Measurements from ENCODE around the gene STEEP1. TPM values are rescaled to one million over a fixed set of nuclear protein-coding genes. Genes with fewer than 3 reads are reported as not detected.
"Not testable (repeated sequence)": the region's sequence is repeated elsewhere in the genome, so short reads cannot be mapped to it uniquely, and the experiment has no call there.

STEEP1 gene
- total RNA-seq, 1 experiment from 2014 or later: 30.4 TPM

DNA sequence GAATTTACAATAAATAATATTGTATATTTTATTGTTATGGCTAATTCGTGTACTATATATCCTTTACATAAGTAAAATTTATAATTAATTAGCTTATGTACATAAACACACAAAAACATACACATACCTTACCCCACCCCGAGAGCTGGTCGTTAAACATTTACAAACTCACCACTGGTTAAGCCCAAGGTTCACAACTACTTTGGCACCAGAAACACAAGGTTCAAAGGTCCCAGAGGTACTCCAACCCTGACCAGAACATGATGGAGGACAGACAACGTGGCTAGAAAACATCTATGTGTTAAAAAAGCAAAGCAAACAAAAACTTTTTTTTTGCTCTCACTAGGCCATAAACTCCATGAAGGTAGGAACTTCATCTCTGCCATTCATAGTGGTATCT lies 59.3 kb downstream of the STEEP1 start:
- Histone ChIP-seq H2BK20ac (ENCODE audit: low read depth, low read length, poor library complexity, severe bottlenecking) (no peak overlapping the region), H3K4ac (ENCODE audit: low read depth, low read length) (no peak overlapping the region), H3K9ac (ENCODE audit: extremely low read depth, insufficient read length, low read length) (no peak overlapping the region), H3K56ac (ENCODE audit: insufficient read length, low read depth, low read length) (no peak overlapping the region), H4K5ac (ENCODE audit: insufficient read length, low read depth, low read length) (no peak overlapping the region), H4K8ac (replicated peaks; ENCODE audit: insufficient read length, low read depth, low read length) (no peak overlapping the region), H2AFZ (ENCODE audit: low read length) (no peak overlapping the region), H3K79me2 (ENCODE audit: insufficient read depth, low read length) (no peaks in the 10 kb centered on the region), H3K4me1 (ENCODE audit: insufficient read depth, low read length) (no peaks in the 10 kb centered on the region), H2BK5ac (ENCODE audit: insufficient read length, low read length) (no peak overlapping the region), H2BK12ac (ENCODE audit: insufficient read length, low read depth, low read length) (no peak overlapping the region), H3T11ph (ENCODE audit: low read length) (no peak overlapping the region), H2BK15ac (ENCODE audit: low read depth, low read length) (no peak overlapping the region), H4K91ac (ENCODE audit: insufficient read length, low read depth, low read length) (no peak overlapping the region), H2BK120ac (ENCODE audit: low read depth, low read length, poor library complexity, severe bottlenecking) (no peak overlapping the region), H2AK5ac (ENCODE audit: insufficient read length, low read length) (no peak overlapping the region), H3K18ac (ENCODE audit: insufficient read length, low read depth, low read length) (no peak overlapping the region), H3K9me3 (ENCODE audit: control insufficient read depth, low read depth, low read length) (peaks cover 9% of the 10 kb centered on the region), H3K79me1 (ENCODE audit: insufficient read depth, low read depth, low read length, poor library complexity, severe bottlenecking) (no peaks in the 10 kb centered on the region), H4K20me1 (ENCODE audit: control insufficient read depth, insufficient read depth, insufficient read length) (no peaks in the 10 kb centered on the region), H3K27me3 (ENCODE audit: insufficient read depth, low read length) (no peaks in the 10 kb centered on the region), H3K23ac (ENCODE audit: insufficient read length, low read depth, low read length) (no peak overlapping the region), H3K14ac (ENCODE audit: insufficient read depth, low read length) (no peak overlapping the region), H3K4me2 (ENCODE audit: insufficient read depth, insufficient read length, low read length) (no peak overlapping the region), H3K23me2 (ENCODE audit: insufficient read length, low read depth, low read length, poor library complexity, severe bottlenecking) (no peaks in the 10 kb centered on the region), H3K27ac (ENCODE audit: insufficient read length, low read depth, low read length) (no peak overlapping the region)
- DNase-seq: no peak
- no peak overlapping the region for H3K27ac Mint-ChIP-seq
- peaks cover 53 to 70% of the 10 kb centered on the region in 2 experiments for H3K9me3 Mint-ChIP-seq
- no CpG with 5 or more reads among the region's 4 CpGs for WGBS (ENCODE audit: extremely low coverage, insufficient read length, low lambda C conversion rate)
- H3K4me1 Mint-ChIP-seq: peaks cover 0 to 2% of the 10 kb centered on the region in 2 experiments; a peak in 3 of 4 replicates
- H3K4me3 Mint-ChIP-seq: no peak overlapping the region
- no peaks in the 10 kb centered on the region for H3K27me3 Mint-ChIP-seq (ENCODE audit: low read depth)
- H3K36me3 Mint-ChIP-seq (ENCODE audit: insufficient read depth in 1 of 3, low read depth in 3 of 3): peaks cover 0 to 6% (median 1%) of the 10 kb centered on the region in 3 experiments; a peak in 3 of 7 replicates
- TF ChIP-seq, protein P1, sequence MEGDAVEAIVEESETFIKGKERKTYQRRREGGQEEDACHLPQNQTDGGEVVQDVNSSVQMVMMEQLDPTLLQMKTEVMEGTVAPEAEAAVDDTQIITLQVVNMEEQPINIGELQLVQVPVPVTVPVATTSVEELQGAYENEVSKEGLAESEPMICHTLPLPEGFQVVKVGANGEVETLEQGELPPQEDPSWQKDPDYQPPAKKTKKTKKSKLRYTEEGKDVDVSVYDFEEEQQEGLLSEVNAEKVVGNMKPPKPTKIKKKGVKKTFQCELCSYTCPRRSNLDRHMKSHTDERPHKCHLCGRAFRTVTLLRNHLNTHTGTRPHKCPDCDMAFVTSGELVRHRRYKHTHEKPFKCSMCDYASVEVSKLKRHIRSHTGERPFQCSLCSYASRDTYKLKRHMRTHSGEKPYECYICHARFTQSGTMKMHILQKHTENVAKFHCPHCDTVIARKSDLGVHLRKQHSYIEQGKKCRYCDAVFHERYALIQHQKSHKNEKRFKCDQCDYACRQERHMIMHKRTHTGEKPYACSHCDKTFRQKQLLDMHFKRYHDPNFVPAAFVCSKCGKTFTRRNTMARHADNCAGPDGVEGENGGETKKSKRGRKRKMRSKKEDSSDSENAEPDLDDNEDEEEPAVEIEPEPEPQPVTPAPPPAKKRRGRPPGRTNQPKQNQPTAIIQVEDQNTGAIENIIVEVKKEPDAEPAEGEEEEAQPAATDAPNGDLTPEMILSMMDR (conservative IDR thresholded peaks at IDR 0.05): no peak

DNA sequence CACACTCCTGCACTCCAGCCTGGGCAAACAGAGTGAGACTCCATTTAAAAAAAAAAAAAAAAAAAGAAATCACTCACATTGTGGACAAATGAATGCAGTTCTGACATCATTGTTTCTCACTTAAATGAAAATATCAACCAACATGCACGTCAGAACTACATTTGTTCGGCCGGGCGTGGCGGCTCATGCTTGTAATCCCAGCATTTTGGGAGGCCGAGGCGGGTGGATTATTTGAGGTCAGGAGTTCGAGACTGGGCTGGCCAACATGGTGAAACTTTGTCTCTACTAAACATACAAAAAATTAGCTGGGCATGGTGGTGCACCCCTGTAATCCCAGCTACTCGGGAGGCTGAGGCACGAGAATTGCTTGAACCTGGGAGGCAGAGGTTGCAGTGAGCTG lies 60.1 kb downstream of the STEEP1 start:
- not testable (repeated sequence) for H3K27me3 ChIP-seq (ENCODE audit: insufficient read depth, low read length); H3K4me1 Mint-ChIP-seq; H3K4me1 ChIP-seq (ENCODE audit: insufficient read depth, low read length); H3T11ph ChIP-seq (ENCODE audit: low read length); H2BK5ac ChIP-seq (ENCODE audit: insufficient read length, low read length); H2BK120ac ChIP-seq (ENCODE audit: low read depth, low read length, poor library complexity, severe bottlenecking); H3K9me3 ChIP-seq (ENCODE audit: control insufficient read depth, low read depth, low read length); H3K36me3 Mint-ChIP-seq (ENCODE audit: insufficient read depth in 1 of 3, low read depth in 3 of 3); H2BK12ac ChIP-seq (ENCODE audit: insufficient read length, low read depth, low read length); H3K4me3 Mint-ChIP-seq; H3K79me1 ChIP-seq (ENCODE audit: insufficient read depth, low read depth, low read length, poor library complexity, severe bottlenecking); H3K23me2 ChIP-seq (ENCODE audit: insufficient read length, low read depth, low read length, poor library complexity, severe bottlenecking); H3K14ac ChIP-seq (ENCODE audit: insufficient read depth, low read length); H3K27ac Mint-ChIP-seq; H3K27ac ChIP-seq (ENCODE audit: insufficient read length, low read depth, low read length); H3K4ac ChIP-seq (ENCODE audit: low read depth, low read length); H4K20me1 ChIP-seq (ENCODE audit: control insufficient read depth, insufficient read depth, insufficient read length); H3K18ac ChIP-seq (ENCODE audit: insufficient read length, low read depth, low read length); H2AFZ ChIP-seq (ENCODE audit: low read length); H3K4me2 ChIP-seq (ENCODE audit: insufficient read depth, insufficient read length, low read length); H3K27me3 Mint-ChIP-seq (ENCODE audit: low read depth); H4K91ac ChIP-seq (ENCODE audit: insufficient read length, low read depth, low read length); H2BK15ac ChIP-seq (ENCODE audit: low read depth, low read length); H3K79me2 ChIP-seq (ENCODE audit: insufficient read depth, low read length); H3K56ac ChIP-seq (ENCODE audit: insufficient read length, low read depth, low read length); H4K8ac ChIP-seq (replicated peaks; ENCODE audit: insufficient read length, low read depth, low read length); H3K23ac ChIP-seq (ENCODE audit: insufficient read length, low read depth, low read length); H4K5ac ChIP-seq (ENCODE audit: insufficient read length, low read depth, low read length); H2BK20ac ChIP-seq (ENCODE audit: low read depth, low read length, poor library complexity, severe bottlenecking); DNase-seq; H3K9ac ChIP-seq (ENCODE audit: extremely low read depth, insufficient read length, low read length); H2AK5ac ChIP-seq (ENCODE audit: insufficient read length, low read length)
- H3K9me3 Mint-ChIP-seq: peaks cover 51 to 70% of the 10 kb centered on the region in 2 experiments
- no CpG with 5 or more reads among the region's 10 CpGs for WGBS (ENCODE audit: extremely low coverage, insufficient read length, low lambda C conversion rate)

Measured in H9 (cell line).